HepG2 (cell line): Measurements from ENCODE around the gene PLXNA4. TPM values are rescaled to one million over a fixed set of nuclear protein-coding genes. Genes with fewer than 3 reads are reported as not detected.

Source experiments
- ATAC-seq: fragments of 200-7000 bp; cut with Tn5 transposase; 3 replicates; pipeline ENCODE4 v1.9.1; 2020; ENCODE audit warnings: mild to moderate bottlenecking, moderate library complexity
- BruUV-seq: library from RNA; stranded (reverse); fragments of 400-500 nt; replicated peaks from 2 replicates; lab custom pipeline; 2021; lab: Mats Ljungman, UMichigan
- CTCF ChIA-PET: fragments of 300-600 bp; formaldehyde crosslinking; extraction: SDS; loops from one replicate; lab custom pipeline; 2021; ENCODE audit warnings: low total read pairs, inconsistent platforms, low intra/inter-chr PET ratio; lab: Yijun Ruan, JAX
- POLR2A ChIA-PET: fragments of 350-600 bp; sonication (Branson Sonifier 250); formaldehyde crosslinking; loops from one replicate; lab custom pipeline; 2020; ENCODE audit warnings: antibody characterized with exemption, inconsistent platforms; lab: Yijun Ruan, JAX
- DNase-seq: peaks from one replicate; pipeline ENCODE4 v3.0.0-alpha.2; 2015; ENCODE audit warnings: low spot score
- FAIRE-seq: peaks from 3 replicates; lab custom pipeline; 2011; peaks lifted over from hg19 to GRCh38; lab: Jason Lieb, UNC
- H2AFZ ChIP-seq: one replicate; pipeline ENCODE4 v1.6.1; 2011; ENCODE audit warnings: low read length, inconsistent platforms
- H3K27ac ChIP-seq: fragments of 300-600 bp; 3 replicates; pipeline ENCODE4 v1.8.0; 2011; ENCODE audit warnings: mixed run types, mild to moderate bottlenecking, mixed read lengths, low read length, inconsistent platforms; ENCODE audit not compliant: insufficient read depth; ENCODE audit errors: extremely low read length
- H3K27me3 ChIP-seq, 2 experiments: fragments of 200-600 bp in 1 of 2; 2 replicates in 1 of 2; 3 replicates in 1 of 2; pipeline versions ENCODE4 v1.6.0 to v1.8.0; 2011; ENCODE audit warnings: low read length in 2 of 2, mild to moderate bottlenecking in 2 of 2, moderate library complexity in 2 of 2, inconsistent platforms in 1 of 2; ENCODE audit not compliant: insufficient read depth in 2 of 2, control insufficient read depth in 1 of 2
- H3K36me3 ChIP-seq, 2 experiments: fragments of 200-600 bp in 1 of 2; replicated peaks in 1 of 2; 2 replicates in 1 of 2; 3 replicates in 1 of 2; pipeline versions ENCODE4 v1.5.1 to v1.8.0; 2011; ENCODE audit warnings: low read length in 2 of 2, inconsistent platforms in 1 of 2; ENCODE audit not compliant: insufficient read depth in 2 of 2, control insufficient read depth in 1 of 2
- H3K4me1 ChIP-seq: 2 replicates; pipeline ENCODE4 v1.5.1; 2012; ENCODE audit warnings: low read length, inconsistent platforms; ENCODE audit not compliant: insufficient read depth
- H3K4me2 ChIP-seq: 2 replicates; pipeline ENCODE4 v1.6.0; 2011; ENCODE audit warnings: low read depth, low read length, inconsistent platforms
- H3K4me3 ChIP-seq, 3 experiments: fragments of 200-600 bp in 1 of 3; sonication (generic), shearing (Covaris generic) in 1 of 3; replicated peaks in 1 of 3; 2 replicates each; pipeline ENCODE4 v1.5.1; 2011 to 2016; ENCODE audit warnings: low read length in 3 of 3, inconsistent platforms in 2 of 3, low read depth in 2 of 3, mild to moderate bottlenecking in 2 of 3, control low read depth in 1 of 3, mixed read lengths in 1 of 3; ENCODE audit not compliant: insufficient read depth in 1 of 3
- H3K79me2 ChIP-seq: one replicate; pipeline ENCODE4 v1.6.1; 2011; ENCODE audit warnings: low read length, inconsistent platforms; ENCODE audit not compliant: insufficient read depth
- H3K9ac ChIP-seq: 2 replicates; pipeline ENCODE4 v1.6.0; 2011; ENCODE audit warnings: mild to moderate bottlenecking, low read depth, low read length, inconsistent platforms; ENCODE audit not compliant: insufficient read depth
- H3K9me3 ChIP-seq: 2 replicates; pipeline ENCODE4 v1.5.1; 2012; ENCODE audit warnings: mild to moderate bottlenecking, low read length
- H4K20me1 ChIP-seq: 2 replicates; pipeline ENCODE4 v1.6.0; 2011; ENCODE audit warnings: inconsistent platforms, mild to moderate bottlenecking, low read length, moderate library complexity; ENCODE audit not compliant: insufficient read depth
- NR2F6 ChIP-seq, 2 experiments: IDR thresholded peaks; 2 replicates each; pipeline ENCODE4 v1.6.1; 2016; ENCODE audit warnings: antibody characterized with exemption in 1 of 2, mild to moderate bottlenecking in 1 of 2
- TP53 ChIP-seq: sonication (generic); formaldehyde crosslinking; conservative IDR thresholded peaks from 2 replicates; pipeline ENCODE4 v1.4.0; 2020; ENCODE audit warnings: missing genetic modification reagents
- WGBS: methylation state at CpG from one replicate; pipeline ENCODE4 v1.1.6; 2017; ENCODE audit warnings: low lambda C conversion rate; 5-methylcytosine and 5-hydroxymethylcytosine counted together
- in situ Hi-C: cut with HindIII; loops from 2 replicates; pipeline ENCODE4 v1.10.0; 2017; ENCODE audit warnings: low pct_unique_long_range_greater_than_20kb; ENCODE audit not compliant: extremely low pct_ligation_motif_present
- intact Hi-C: fragments of 100-400 bp; cut with micrococcal nuclease; formaldehyde crosslinking; loops from one replicate; pipeline ENCODE4 v1.10.0; 2022; ENCODE audit not compliant: unreplicated experiment
- polyA plus RNA-seq, 8 experiments: library from polyadenylated mRNA; depleted of rRNA in 3 of 8; stranded (reverse) in 7 of 8; unstranded in 1 of 8; fragments of >200 nt; fragmentation: Illumina TruSeq in 4 of 8; extraction: Trizol in 4 of 8; gene quantifications; 2 replicates each; pipeline versions ENCODE4 v1.2.1 to v1.2.3, GENCODE V29; 2011 to 2016; ENCODE audit warnings: low read depth in 4 of 8, missing spikeins in 1 of 8, mixed read lengths in 1 of 8; ENCODE audit not compliant: insufficient read depth in 1 of 8
- total RNA-seq, 5 experiments: library from RNA; depleted of rRNA; stranded (reverse); fragments of >200 nt; fragmentation: Illumina TruSeq; extraction: Trizol; gene quantifications; 2 replicates each; pipeline ENCODE4 v1.2.3, GENCODE V29; 2016; ENCODE audit warnings: low read depth in 1 of 5
- TF ChIP-seq, protein P1 (sequence below): sonication (generic); formaldehyde crosslinking; IDR thresholded peaks from 2 replicates; pipeline ENCODE4 v1.8.1; 2022; ENCODE audit warnings: mild to moderate bottlenecking, missing genetic modification reagents
- TF ChIP-seq, protein P2 (sequence below): fragments of 450-650 bp; IDR thresholded peaks from 2 replicates; pipeline ENCODE4 v1.6.1; 2016

PLXNA4 gene
- total and polyA plus RNA-seq, 2 of the 13 experiments (the other 11 are each of a cell fraction or from before 2014, with no cell fraction given), result 0.01 to 0.04 TPM

DNA sequence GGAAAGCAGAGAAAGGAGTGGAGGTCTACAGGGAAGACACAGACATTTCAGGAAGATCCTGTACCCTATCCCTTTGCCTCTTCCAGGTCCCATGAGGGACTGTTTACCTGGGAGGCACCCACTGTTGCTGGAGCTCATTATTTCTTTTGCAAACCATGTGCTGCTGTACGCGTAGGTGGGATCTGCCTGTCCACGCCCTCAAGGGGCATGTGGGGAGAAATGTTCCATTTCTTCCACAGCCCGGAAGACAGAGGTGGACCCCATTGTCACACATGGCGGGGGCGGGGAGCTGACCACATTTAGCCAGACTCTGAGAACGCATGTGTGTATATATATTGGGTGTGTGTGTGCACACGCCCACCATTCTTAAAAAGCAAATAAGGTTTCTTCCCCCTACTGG is 2.0 kb downstream of the PLXNA4 start:
- H3K27ac ChIP-seq, result no peak overlapping the region
- POLR2A ChIA-PET, result no interaction called here
- peaks cover 12 to 63% of the 10 kb centered on the region in 2 experiments for H3K27me3 ChIP-seq
- no peaks in the 10 kb centered on the region for H3K36me3 ChIP-seq
- H3K9me3 ChIP-seq, result no peaks in the 10 kb centered on the region
- H3K4me3 ChIP-seq, result no peak overlapping the region
- no peak for ATAC-seq
- WGBS, result 39% methylated on average over 5 of the region's 8 CpGs
- TF ChIP-seq NR2F6 (IDR thresholded peaks at IDR 0.05), result no peak
- no peak for TF ChIP-seq NR2F6 (CRISPR knock-in tag; IDR thresholded peaks at IDR 0.05)
- TF ChIP-seq, protein P1, sequence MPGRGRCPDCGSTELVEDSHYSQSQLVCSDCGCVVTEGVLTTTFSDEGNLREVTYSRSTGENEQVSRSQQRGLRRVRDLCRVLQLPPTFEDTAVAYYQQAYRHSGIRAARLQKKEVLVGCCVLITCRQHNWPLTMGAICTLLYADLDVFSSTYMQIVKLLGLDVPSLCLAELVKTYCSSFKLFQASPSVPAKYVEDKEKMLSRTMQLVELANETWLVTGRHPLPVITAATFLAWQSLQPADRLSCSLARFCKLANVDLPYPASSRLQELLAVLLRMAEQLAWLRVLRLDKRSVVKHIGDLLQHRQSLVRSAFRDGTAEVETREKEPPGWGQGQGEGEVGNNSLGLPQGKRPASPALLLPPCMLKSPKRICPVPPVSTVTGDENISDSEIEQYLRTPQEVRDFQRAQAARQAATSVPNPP (CRISPR knock-in tag), result no peak
- TF ChIP-seq, protein P2, sequence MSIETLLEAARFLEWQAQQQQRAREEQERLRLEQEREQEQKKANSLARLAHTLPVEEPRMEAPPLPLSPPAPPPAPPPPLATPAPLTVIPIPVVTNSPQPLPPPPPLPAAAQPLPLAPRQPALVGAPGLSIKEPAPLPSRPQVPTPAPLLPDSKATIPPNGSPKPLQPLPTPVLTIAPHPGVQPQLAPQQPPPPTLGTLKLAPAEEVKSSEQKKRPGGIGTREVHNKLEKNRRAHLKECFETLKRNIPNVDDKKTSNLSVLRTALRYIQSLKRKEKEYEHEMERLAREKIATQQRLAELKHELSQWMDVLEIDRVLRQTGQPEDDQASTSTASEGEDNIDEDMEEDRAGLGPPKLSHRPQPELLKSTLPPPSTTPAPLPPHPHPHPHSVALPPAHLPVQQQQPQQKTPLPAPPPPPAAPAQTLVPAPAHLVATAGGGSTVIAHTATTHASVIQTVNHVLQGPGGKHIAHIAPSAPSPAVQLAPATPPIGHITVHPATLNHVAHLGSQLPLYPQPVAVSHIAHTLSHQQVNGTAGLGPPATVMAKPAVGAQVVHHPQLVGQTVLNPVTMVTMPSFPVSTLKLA, result 0 out of 2 replicates have a peak, but pooled peaks have one; percentile 15
- TF ChIP-seq TP53 (CRISPR knock-in tag), result no peak
- H3K79me2 ChIP-seq, result no peaks in the 10 kb centered on the region
- intact Hi-C loops (no loop called here), in situ Hi-C loops (loop anchor here (5.0 kb wide), 1 partner anchor 247 kb away; no protein-coding TSS in a partner anchor)
- CTCF ChIA-PET, result no interaction called here
- no peaks in the 10 kb centered on the region for H4K20me1 ChIP-seq
- no peak overlapping the region for H3K4me2 ChIP-seq
- H3K9ac ChIP-seq, result no peak overlapping the region
- H3K4me1 ChIP-seq, result no peaks in the 10 kb centered on the region
- no peak for DNase-seq
- H2AFZ ChIP-seq, result no peak overlapping the region
- no TSS peak for BruUV-seq
- no peak for FAIRE-seq
